Measurements from ENCODE around the gene OR6Y1.

Gene OR6Y1, protein sequence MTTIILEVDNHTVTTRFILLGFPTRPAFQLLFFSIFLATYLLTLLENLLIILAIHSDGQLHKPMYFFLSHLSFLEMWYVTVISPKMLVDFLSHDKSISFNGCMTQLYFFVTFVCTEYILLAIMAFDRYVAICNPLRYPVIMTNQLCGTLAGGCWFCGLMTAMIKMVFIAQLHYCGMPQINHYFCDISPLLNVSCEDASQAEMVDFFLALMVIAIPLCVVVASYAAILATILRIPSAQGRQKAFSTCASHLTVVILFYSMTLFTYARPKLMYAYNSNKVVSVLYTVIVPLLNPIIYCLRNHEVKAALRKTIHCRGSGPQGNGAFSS

GRCh38 chr1:158554352-158554751 lies at the start of gene OR6Y1:
TSS of gene OR6Y1 (minus strand) at chr1:158554405. CDS start at chr1:158548105, 6,300 bp downstream.
- in situ Hi-C loops (cut with HindIII; ENCODE audit: low sequenced_read_pairs), result no loop called here
- no peak for TF ChIP-seq CTCF (IDR thresholded peaks at IDR 0.05; ENCODE audit: low read depth, low read length)

DNA sequence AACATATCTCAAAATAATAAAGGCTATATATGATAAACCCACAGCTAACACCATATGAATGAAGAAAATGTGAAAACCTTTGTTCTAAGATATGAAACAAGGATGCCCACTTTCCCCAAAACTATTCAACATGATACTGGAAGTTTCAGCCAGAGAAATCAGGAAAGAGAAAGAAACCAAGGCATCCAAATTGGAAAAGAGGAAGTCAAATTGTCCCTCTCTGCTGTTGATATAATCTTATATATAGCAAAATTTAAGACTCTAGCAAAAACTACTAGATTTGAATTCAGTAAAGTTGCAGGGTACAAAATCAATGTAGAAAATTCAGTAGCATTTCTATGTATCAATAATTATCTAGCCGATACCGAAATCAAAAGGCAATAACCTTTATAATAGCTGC lies 46.5 kb upstream of the OR6Y1 start:
- no peak for TF ChIP-seq CTCF (IDR thresholded peaks at IDR 0.05; ENCODE audit: low read depth, low read length)
- no peak overlapping the region for H3K4me3 ChIP-seq (ENCODE audit: low read depth, low read length)
- DNase-seq (ENCODE audit: low read depth, low spot score), result no peak
- in situ Hi-C loops (cut with HindIII; ENCODE audit: low sequenced_read_pairs), result no loop called here

More at GRCh38 chr1:158554352-158554751, at the start of gene OR6Y1:
- no peak within 1 kb of the TSS for H3K4me3 ChIP-seq (ENCODE audit: low read depth, low read length)
- DNase-seq (ENCODE audit: low read depth, low spot score), result no peak

- TF ChIP-seq CTCF (IDR thresholded peaks at IDR 0.05; ENCODE audit: low read depth, low read length), result no peak
- no peak for DNase-seq (ENCODE audit: low read depth, low spot score)
- H3K4me3 ChIP-seq (ENCODE audit: low read depth, low read length), result no peak overlapping the region
- in situ Hi-C loops (cut with HindIII; ENCODE audit: low sequenced_read_pairs), result no loop called here
Measured at GRCh38 chr1:158586942-158587341, 32.7 kb upstream of the OR6Y1 start.

DNA sequence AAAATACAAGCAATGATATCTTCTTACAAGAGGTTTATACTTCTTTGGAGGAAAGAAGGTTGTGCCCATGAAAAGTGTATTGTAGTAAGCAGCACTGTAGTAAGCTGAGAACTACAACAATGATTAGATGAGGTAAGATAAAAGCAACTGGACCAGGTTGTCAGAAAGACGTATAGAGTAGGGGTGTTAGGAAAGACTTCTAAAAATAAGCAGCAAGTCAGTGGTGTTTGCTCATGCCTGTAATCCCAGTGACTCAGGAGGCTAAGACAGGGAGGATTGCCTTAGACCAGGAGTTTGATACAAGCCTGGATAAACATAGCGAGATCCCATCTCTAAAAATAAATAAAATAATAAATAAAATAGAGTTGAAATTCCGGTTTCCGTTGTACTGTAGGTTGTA lies 29.8 kb upstream of the OR6Y1 start:
- no peak for TF ChIP-seq CTCF (IDR thresholded peaks at IDR 0.05; ENCODE audit: low read depth, low read length)
- in situ Hi-C loops (cut with HindIII; ENCODE audit: low sequenced_read_pairs), result no loop called here
- DNase-seq (ENCODE audit: low read depth, low spot score), result no peak
- H3K4me3 ChIP-seq (ENCODE audit: low read depth, low read length), result no peak overlapping the region

- H3K4me3 ChIP-seq (ENCODE audit: low read depth, low read length), result no peak within 1 kb of the TSS
- no peak for DNase-seq (ENCODE audit: low read depth, low spot score)
- TF ChIP-seq CTCF (IDR thresholded peaks at IDR 0.05; ENCODE audit: low read depth, low read length), result no peak
- in situ Hi-C loops (cut with HindIII; ENCODE audit: low sequenced_read_pairs), result no loop called here
Measured at GRCh38 chr1:158579733-158580132, 25.5 kb upstream of the OR6Y1 start, which contains the start of gene OR10X1. TSS of gene OR10X1 (minus strand) at chr1:158579899. CDS start at chr1:158579899, 0 bp downstream.

GRCh38 chr1:158577561-158577960 lies 23.4 kb upstream of the OR6Y1 start:
- H3K4me3 ChIP-seq (ENCODE audit: low read depth, low read length), result no peak overlapping the region
- in situ Hi-C loops (cut with HindIII; ENCODE audit: low sequenced_read_pairs), result no loop called here
- no peak for DNase-seq (ENCODE audit: low read depth, low spot score)
- TF ChIP-seq CTCF (IDR thresholded peaks at IDR 0.05; ENCODE audit: low read depth, low read length), result no peak

Measured in astrocyte of the spinal cord (primary cell).